Measurements from ENCODE around the gene ANK2. TPM values are rescaled to one million over a fixed set of nuclear protein-coding genes. Genes with fewer than 3 reads are reported as not detected.

The ANK2 gene
- total RNA-seq, 1 experiment from 2014 or later, result 5.5 TPM

GRCh38 chr4:113314426-113314825, 265.0 kb downstream of the ANK2 start:
- Histone ChIP-seq H3K27me3 (ENCODE audit: control insufficient read depth, insufficient read depth, low read length) (no peaks in the 10 kb centered on the region), H3K27ac (ENCODE audit: low read length) (no peak overlapping the region), H3K4me3 (ENCODE audit: low read depth in 2 of 2, low read length in 2 of 2) (no peak overlapping the region), H3K36me3 (ENCODE audit: control insufficient read depth, insufficient read depth, low read length) (no peaks in the 10 kb centered on the region), H3K4me1 (ENCODE audit: control insufficient read depth, insufficient read depth, low read length) (no peaks in the 10 kb centered on the region), H3K9me3 (ENCODE audit: control insufficient read depth, insufficient read depth, low read depth, low read length) (no peaks in the 10 kb centered on the region)
- DNase-seq (ENCODE audit: low read depth, low spot score) (no peak), ATAC-seq (no peak)
- CTCF ChIA-PET, result no interaction called here
- no TSS peak for BruUV-seq (replicated peaks)
- no peak for TF ChIP-seq TCF7L2 (IDR thresholded peaks at IDR 0.05; ENCODE audit: low read depth, low read length)
- no peak for TF ChIP-seq POLR2AphosphoS5 (IDR thresholded peaks at IDR 0.05; ENCODE audit: low read depth, low read length)
- TF ChIP-seq REST (IDR thresholded peaks at IDR 0.05; ENCODE audit: insufficient read depth in 1 of 2, low read depth in 2 of 2, low read length in 1 of 2), result no peak
- no peak for TF ChIP-seq SIN3A (IDR thresholded peaks at IDR 0.05; ENCODE audit: borderline replicate concordance, insufficient read depth, low read depth, low read length)
- TF ChIP-seq CTCF (IDR thresholded peaks at IDR 0.05), result no peak
- in situ Hi-C loops (cut with HindIII; ENCODE audit: low pct_unique_long_range_greater_than_20kb, low sequenced_read_pairs) (no loop called here), intact Hi-C loops (cut with micrococcal nuclease; ENCODE audit: unreplicated experiment) (no loop called here)
- POLR2A ChIA-PET, result no interaction called here

GRCh38 chr4:113316879-113317278, 267.4 kb downstream of the ANK2 start:
- in situ Hi-C loops (cut with HindIII; ENCODE audit: low pct_unique_long_range_greater_than_20kb, low sequenced_read_pairs) (no loop called here), intact Hi-C loops (cut with micrococcal nuclease; ENCODE audit: unreplicated experiment) (no loop called here)
- H3K9me3 ChIP-seq (ENCODE audit: control insufficient read depth, insufficient read depth, low read depth, low read length), result no peaks in the 10 kb centered on the region
- BruUV-seq (replicated peaks), result no TSS peak
- ChIA-PET POLR2A (no interaction called here), CTCF (no interaction called here)
- no peaks in the 10 kb centered on the region for H3K4me1 ChIP-seq (ENCODE audit: control insufficient read depth, insufficient read depth, low read length)
- no peak overlapping the region for H3K4me3 ChIP-seq (ENCODE audit: low read depth in 2 of 2, low read length in 2 of 2)
- H3K27ac ChIP-seq (ENCODE audit: low read length), result no peak overlapping the region
- DNase-seq (ENCODE audit: low read depth, low spot score) (no peak), ATAC-seq (no peak)
- no peaks in the 10 kb centered on the region for H3K27me3 ChIP-seq (ENCODE audit: control insufficient read depth, insufficient read depth, low read length)
- TF ChIP-seq REST (IDR thresholded peaks at IDR 0.05; ENCODE audit: insufficient read depth in 1 of 2, low read depth in 2 of 2, low read length in 1 of 2) (no peak), SIN3A (IDR thresholded peaks at IDR 0.05; ENCODE audit: borderline replicate concordance, insufficient read depth, low read depth, low read length) (no peak), CTCF (IDR thresholded peaks at IDR 0.05) (no peak), TCF7L2 (IDR thresholded peaks at IDR 0.05; ENCODE audit: low read depth, low read length) (no peak), POLR2AphosphoS5 (IDR thresholded peaks at IDR 0.05; ENCODE audit: low read depth, low read length) (no peak)
- no peaks in the 10 kb centered on the region for H3K36me3 ChIP-seq (ENCODE audit: control insufficient read depth, insufficient read depth, low read length)

All from Panc1 (cell line).